GM06990 (cell line): ENCODE measurements around the gene WNT9A.

Experiments used
- DNase-seq: peaks from one replicate; pipeline ENCODE4 v3.0.0-alpha.2; 2011; ENCODE audit not compliant: insufficient read length; ENCODE audit errors: extremely low read depth
- H3K27me3 ChIP-seq: replicated peaks from 2 replicates; pipeline ENCODE4 v1.6.0; 2011; ENCODE audit warnings: low read length; ENCODE audit not compliant: control insufficient read depth, insufficient read depth
- H3K36me3 ChIP-seq: 2 replicates; pipeline ENCODE4 v1.5.1; 2011; ENCODE audit warnings: low read length; ENCODE audit not compliant: control insufficient read depth, insufficient read depth
- H3K4me3 ChIP-seq: replicated peaks from 2 replicates; pipeline ENCODE4 v1.5.1; 2011; ENCODE audit warnings: low read depth, mild to moderate bottlenecking, control low read depth, low read length
- TF ChIP-seq, protein P1 (sequence below): IDR thresholded peaks from 2 replicates; pipeline ENCODE4 v1.5.1; 2011; ENCODE audit warnings: low read length, control low read depth, mild to moderate bottlenecking, inconsistent platforms; ENCODE audit not compliant: insufficient read depth, poor library complexity, severe bottlenecking

The WNT9A gene

DNA sequence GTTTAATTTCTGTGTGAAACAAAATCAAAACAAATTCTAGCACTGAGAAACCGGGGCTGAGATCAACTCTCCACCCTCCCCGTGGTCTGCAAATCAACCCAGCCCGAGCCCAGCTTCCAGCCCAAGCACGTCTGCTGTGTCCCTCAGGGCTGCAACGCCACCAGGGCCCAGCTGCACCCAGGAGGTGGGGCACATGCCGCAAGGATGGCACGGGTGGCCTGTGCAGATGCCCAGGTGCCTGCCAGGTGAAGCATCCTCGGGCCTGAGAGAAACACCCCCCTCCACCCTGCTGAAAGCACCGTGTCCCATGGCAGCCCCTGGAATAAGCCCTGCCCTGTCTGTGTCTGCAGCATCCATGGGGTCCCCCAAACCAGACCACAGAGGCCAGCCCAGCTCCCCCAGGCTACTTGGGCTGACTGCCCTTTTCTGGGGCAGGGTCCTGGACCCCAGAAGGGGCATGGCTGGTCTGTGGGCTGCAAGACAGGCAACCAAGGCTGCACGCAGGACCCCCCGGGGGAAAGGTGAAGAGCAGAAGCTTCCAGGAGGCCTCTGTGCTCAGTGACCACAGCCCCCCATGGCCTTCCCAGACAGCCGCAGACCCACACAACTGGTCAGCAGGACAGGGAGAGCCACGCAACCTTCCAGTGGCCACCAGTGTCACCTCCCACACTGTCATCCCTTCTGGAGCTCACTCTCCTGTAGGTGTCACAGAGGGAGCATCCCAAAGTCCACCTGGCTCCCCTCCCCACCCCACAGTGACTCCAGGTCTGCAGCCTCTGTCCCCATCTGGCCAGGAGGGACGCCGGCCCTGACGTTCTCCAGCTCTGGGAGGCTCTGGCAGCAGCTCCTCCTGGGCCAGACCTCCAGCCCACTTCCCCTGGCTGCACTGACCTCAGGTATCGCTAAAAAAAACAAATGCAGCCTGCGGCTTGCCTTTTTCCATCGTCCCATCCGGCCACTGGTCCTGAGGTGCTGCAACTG is 7.7 kb downstream of the WNT9A start:
- no peak for DNase-seq
- Histone ChIP-seq H3K4me3 (no peak overlapping the region), H3K27me3 (no peaks in the 10 kb centered on the region; the same call in 1 of the 2 replicates), H3K36me3 (no peaks in the 10 kb centered on the region)
- TF ChIP-seq, protein P1, sequence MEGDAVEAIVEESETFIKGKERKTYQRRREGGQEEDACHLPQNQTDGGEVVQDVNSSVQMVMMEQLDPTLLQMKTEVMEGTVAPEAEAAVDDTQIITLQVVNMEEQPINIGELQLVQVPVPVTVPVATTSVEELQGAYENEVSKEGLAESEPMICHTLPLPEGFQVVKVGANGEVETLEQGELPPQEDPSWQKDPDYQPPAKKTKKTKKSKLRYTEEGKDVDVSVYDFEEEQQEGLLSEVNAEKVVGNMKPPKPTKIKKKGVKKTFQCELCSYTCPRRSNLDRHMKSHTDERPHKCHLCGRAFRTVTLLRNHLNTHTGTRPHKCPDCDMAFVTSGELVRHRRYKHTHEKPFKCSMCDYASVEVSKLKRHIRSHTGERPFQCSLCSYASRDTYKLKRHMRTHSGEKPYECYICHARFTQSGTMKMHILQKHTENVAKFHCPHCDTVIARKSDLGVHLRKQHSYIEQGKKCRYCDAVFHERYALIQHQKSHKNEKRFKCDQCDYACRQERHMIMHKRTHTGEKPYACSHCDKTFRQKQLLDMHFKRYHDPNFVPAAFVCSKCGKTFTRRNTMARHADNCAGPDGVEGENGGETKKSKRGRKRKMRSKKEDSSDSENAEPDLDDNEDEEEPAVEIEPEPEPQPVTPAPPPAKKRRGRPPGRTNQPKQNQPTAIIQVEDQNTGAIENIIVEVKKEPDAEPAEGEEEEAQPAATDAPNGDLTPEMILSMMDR, result no peak

- no peak for DNase-seq
- TF ChIP-seq, protein P1, result no peak
- Histone ChIP-seq H3K27me3 (no peaks in the 10 kb centered on the region; the same call in 1 of the 2 replicates), H3K4me3 (no peak overlapping the region), H3K36me3 (no peaks in the 10 kb centered on the region)
Observed at GRCh38 chr1:227938911-227939790, 8.6 kb downstream of the WNT9A start.

DNA sequence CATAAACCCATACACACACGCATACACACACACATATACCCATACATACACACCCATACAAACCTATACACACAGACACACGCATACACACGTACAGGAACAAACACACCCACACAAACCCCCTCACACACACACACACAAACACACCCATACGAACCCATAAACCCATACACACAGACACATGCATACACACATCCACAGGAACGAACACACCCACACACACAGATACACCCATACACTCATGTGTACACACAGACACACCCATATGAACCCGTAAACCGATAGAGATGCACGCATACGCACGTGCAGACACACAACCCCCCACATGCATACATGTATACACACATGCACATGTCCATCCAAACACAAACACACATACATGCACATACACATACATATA is 9.5 kb downstream of the WNT9A start:
- no peaks in the 10 kb centered on the region for H3K36me3 ChIP-seq
- DNase-seq, result no peak
- no peaks in the 10 kb centered on the region; the same call in 1 of the 2 replicates for H3K27me3 ChIP-seq
- H3K4me3 ChIP-seq, result no peak overlapping the region
- TF ChIP-seq, protein P1, result no peak

DNA sequence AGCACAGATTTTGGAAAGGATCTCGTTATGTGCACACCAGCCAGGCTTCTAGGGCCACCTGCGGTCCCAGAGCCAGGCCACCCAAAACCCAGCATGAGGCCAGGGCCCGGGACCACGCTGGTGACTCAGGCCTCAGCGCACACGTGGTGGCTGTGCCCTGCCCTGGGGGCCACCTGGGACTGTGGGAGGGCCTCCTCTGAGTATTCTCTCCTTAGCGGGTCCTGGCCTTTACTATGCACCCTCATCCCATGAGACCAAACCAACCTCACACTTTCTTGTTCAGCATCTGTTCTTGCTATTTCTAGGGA is 9.9 kb downstream of the WNT9A start:
- Histone ChIP-seq H3K27me3 (no peaks in the 10 kb centered on the region; the same call in 1 of the 2 replicates), H3K4me3 (no peak overlapping the region), H3K36me3 (no peaks in the 10 kb centered on the region)
- no peak for DNase-seq
- TF ChIP-seq, protein P1, result no peak

- DNase-seq, result no peak
- no peaks in the 10 kb centered on the region for H3K36me3 ChIP-seq
- no peaks in the 10 kb centered on the region; the same call in 1 of the 2 replicates for H3K27me3 ChIP-seq
- TF ChIP-seq, protein P1, result no peak
- no peak overlapping the region for H3K4me3 ChIP-seq
Observed at GRCh38 chr1:227937031-227937837, 10.5 kb downstream of the WNT9A start.
